GM18499 (cell line): ENCODE measurements around the gene NRF1.
"Not testable (repeated sequence)": the region's sequence is repeated elsewhere in the genome, so short reads cannot be mapped to it uniquely, and the experiment has no call there.

Source experiments
- ATAC-seq: cut with Tn5 transposase; IDR thresholded peaks from one replicate; pipeline ENCODE4 v1.9.1; 2021; ENCODE audit warnings: moderate number of reproducible peaks; ENCODE audit not compliant: insufficient read depth, unreplicated experiment

The NRF1 gene

DNA sequence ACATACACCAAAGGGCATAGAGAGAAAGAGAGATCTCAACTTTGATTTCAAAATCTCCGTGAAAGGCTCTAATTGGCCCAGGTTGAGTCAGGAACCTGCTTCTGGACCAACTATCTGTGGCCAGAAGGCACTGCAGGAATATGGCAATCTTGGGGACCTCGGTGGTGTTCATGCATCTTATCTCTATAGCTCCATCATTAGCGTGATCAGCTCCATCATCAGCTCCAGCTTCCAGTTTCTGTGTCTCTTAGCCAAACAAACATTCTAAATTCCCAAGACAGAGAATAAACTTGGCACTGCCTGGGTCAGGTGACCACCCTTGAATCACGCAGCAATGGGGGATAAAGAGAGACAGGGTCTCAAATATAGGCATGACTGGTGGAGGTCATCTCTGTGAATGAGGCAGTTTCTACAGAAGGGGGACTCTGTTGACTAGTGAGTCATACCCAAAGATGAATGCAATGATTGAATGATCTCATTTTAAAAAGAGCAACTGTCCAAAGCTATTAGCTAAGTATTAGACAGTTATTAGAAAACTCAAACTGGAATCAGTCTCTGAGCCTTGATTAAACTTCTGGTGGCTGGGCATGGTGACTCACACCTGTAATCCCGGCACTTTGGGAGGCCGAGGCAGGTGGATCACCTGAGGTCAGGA, 5.4 kb upstream of the NRF1 start:
- no peak for ATAC-seq

DNA sequence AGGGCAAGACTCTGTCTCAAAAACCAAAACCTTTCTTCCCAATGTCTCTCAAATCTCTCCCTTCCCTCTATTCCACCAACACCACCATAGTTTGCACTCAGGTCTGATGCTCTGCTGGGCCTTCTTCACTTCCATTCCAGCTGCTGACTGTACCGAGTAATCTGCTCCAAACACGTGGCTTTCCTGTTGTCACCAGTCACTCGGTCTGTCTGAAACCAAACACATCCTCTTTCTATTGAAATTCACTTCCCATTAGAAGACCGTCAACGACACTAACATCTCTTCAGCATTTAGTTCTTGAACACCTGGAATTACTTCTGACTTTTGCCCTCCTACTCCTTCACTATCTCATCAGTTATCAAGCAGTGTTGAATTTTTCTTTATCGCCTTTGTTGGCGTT, 4.7 kb upstream of the NRF1 start:
- no peak for ATAC-seq

DNA sequence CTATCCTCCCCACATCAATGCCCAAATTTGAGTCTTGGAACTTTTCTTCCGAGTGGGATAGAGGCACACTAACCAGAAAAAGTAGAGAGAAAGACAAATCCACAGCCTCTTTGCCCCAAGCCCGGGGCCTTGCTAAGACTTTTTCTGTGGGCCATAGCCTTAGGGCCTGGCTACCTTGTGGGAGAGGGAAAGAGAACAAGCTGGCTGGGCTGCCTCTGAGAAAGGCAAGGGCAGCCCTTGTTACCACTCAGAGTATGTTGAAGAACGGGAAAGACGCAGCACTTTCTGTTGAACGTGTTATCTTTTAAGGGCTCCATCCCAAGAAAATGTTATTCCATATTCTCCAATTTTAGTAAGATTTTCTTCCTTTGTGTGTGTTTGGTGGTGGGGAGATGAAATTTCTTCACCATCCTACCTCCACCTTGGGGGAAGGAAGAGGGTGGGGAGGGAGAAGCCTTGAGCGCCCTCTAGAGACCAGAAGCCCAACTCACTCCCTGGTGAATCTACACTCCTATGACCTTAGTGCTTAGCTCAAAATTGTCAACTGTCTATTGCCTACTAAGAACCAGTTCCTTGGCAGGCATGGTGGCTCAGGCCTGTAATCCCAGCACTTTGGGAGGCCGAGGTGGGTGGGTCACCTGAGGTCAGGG, 3.9 kb upstream of the NRF1 start:
- no peak for ATAC-seq

DNA sequence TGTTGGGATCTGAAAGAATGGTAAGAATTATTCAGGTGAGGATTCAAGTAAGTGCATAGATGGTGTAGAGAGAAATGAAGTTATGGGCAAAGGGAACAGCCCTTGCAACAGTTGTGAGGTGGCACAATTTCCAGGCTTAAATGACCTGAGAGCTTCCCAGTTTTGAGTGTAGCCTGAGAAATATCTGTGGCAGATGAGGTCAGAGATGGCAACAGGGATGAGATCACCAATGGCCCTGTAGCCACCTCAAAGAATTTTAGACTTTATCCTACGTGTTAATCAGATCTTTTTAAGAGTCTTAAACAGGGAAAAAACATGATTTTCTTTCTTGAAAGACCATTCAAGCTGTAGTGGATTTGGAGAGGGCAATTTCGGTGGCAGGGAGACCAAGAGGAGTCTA, 1.9 kb upstream of the NRF1 start:
- no peak for ATAC-seq

DNA sequence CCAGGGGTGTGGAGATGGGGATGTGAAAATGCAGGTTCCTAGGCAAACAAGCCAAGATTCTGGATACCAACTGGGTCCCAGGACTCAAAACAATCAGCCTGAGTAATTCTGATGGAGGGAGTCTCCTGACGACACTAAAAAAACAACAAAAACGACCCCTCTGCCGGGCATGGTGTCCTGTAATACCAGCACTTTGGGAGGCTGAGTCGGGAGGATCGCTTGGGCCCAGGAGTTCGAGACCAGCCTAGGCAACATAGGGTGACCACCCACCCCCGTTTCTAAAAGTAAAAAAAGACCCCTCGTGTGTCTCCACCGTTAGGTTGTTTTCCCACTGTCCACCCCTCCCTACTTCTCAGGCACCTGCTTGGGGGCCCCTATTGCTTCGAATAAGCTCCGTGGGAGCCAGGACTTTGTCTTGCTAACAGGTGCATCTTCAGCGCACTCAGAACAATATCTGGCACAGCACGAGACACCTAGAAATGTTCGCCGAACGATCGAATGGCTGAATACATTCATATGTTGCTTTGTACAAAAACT, 743 bp upstream of the NRF1 start:
- ATAC-seq: no peak

DNA sequence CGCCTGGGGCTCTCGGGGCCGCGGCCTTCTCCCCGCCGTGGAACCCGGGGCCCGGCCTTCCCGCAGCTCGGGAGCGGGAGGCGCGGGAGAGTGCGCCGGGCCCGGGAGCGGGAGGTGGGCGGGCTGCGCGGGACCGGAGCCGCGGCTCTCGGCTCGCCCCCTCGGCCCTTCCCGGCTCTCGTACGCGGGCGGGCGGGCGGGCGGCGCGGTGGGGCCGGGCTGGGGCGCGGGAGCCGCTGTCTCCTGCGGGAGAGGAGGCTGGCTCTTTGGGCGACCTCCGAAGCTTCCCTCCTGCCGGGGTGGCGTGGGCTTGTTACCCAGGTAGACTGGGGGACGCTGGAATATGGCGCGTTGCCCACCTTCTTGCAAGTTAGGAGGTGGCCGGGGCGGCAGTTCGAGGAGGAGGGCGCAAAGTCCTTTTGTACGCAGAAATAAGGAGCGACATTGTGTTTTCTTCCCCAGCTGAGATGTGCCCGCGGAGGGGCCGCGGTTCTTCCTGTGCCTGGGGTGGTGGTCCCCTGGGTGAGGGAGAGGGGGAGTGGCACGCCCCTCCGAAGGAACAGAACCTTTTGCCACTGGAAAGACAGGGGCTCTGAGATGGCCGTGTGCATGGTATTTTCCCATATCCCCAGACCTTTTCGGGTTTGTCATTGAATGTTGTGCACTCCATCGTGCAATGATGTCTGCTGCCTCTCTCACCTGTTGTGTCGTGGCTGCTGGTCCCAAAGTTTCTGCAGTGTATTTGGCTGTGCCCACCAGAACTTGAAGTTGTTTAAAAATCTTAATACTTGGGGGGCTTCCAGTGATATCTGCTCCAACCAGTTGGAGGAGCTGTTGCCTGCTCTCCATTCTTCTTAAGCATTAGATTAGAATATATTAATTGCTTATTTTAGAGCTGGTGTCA, 844 bp downstream of the NRF1 start:
- no peak for ATAC-seq

DNA sequence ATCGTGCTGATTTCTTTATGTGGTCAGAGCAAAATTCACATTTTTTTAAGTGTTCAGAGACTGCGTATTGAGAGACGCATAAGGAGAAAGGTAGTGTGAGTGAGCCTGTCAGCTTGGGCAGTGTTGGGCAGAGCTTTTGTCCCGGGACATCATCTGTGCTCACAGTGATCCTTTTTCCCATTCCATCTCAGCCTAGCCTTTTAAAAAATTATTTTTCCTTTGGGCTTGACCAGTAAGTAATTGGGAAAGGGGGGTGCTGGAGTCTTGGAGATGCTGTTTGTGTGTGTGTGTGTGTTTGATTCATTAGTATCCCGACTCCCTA, 1.5 kb downstream of the NRF1 start:
- ATAC-seq: no peak

DNA sequence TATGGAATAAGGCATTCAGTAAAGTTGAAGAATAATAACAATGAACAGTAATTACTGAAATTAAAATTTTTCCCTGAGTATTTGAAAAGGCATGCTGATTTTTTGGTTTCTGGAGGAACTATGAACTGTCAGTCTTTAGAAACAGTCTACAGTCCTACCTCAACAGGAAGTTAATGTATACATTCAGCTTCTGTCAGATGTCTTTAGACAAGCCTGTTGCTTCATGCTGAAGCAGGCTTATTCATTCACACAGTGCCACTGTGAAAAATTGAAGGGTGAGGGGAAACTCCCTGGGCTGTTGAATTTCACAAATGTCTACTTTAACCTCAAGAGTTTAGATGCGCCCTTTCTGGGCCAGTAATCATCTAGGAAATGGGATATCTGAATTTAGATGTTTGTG, 3.5 kb downstream of the NRF1 start:
- peak; percentile 42 for ATAC-seq

DNA sequence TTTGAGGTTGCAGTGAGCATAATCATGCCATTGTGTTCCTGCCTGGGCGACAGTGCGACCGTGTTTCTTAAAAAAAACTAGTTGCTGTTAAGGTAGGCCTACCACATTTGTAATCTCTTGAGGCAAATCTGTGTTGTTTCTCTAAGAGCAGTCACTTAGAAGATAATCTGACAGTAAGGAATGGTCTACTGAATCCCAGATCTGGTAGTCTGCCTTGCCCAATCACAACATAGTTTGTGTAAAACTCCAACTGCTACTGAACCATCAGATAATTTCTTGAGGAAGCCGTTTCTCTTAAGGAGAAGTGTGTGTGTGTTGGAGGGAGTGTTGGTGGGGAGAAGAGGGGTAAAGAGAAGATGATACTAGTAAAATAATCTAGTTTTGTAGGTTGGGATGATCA, 5.0 kb downstream of the NRF1 start:
- no peak for ATAC-seq

DNA sequence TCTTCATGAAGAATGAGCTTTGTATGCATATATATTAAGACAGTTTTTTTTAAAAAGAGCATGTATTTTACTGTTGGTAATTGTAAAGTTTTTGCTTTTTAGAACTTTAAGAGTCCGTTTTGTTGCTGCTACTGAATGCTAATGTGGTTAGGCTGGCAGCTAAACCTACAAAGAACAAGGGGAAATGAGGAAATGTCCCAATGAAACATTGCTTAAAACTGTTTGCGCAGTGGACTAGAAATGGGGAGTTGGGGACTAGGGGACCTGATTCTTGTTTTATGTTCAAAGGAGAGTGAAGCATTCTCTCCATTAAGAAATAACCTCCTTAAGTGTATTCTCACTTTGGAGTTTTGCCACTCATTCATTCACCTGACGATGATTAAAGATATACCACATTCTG, 5.7 kb downstream of the NRF1 start:
- no peak for ATAC-seq

DNA sequence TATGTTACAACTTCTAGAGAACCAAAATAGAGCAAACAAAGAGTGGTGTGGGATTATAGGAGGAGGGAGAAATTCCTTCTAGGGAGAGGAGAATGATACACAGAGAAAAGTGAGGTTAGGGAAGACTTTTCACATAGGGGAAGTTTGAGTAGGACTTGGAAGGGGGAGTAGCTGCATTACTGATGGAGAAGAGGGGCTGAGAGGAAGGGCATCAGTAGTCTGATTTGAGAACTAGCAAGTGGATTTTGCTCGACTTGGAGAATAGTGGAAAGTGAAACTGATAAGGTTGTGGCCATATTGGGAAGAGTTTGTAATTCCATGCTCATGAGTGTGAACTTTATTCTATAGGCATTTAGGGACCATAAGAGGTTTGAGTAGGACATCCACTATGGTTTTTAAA, 6.1 kb downstream of the NRF1 start:
- ATAC-seq: no peak

DNA sequence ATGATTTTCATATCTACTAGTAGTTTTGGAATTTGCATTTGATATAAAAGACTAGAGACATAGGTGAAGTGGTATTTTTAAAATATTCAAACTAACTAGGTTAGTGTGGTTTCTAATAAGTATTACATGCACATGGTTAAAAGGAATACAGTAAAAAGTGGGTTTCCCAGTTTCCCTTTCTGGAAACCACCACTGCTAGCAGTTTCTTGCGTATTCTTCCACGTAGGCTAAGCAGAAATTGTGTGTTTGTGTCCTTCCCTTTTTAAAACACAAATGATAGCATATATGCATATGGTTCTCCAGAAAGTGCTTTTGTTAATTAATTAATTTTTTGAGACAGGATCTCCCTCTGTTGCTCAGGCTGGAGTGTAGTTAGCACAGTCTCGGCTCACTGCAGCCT, 15.4 kb downstream of the NRF1 start:
- ATAC-seq: no peak

DNA sequence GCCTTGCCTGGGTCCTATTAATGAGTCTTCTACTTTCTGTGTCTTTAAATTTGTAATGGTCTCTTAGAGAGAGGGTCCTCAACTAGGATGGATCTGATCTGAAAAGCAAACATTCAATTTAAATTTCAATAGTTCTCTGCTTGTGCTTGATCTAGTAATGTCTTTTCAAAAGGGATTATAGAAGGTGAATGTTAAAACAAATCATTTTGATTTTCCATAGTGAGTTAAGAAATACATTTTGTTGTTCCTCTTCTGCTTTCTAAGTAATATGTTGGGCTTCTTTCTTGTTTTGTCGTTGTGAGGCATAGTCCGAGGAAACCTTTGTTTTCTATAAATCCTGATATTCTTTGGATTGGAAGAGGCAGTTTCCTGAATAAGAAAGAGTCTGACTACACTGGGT, 18.8 kb downstream of the NRF1 start:
- no peak for ATAC-seq

DNA sequence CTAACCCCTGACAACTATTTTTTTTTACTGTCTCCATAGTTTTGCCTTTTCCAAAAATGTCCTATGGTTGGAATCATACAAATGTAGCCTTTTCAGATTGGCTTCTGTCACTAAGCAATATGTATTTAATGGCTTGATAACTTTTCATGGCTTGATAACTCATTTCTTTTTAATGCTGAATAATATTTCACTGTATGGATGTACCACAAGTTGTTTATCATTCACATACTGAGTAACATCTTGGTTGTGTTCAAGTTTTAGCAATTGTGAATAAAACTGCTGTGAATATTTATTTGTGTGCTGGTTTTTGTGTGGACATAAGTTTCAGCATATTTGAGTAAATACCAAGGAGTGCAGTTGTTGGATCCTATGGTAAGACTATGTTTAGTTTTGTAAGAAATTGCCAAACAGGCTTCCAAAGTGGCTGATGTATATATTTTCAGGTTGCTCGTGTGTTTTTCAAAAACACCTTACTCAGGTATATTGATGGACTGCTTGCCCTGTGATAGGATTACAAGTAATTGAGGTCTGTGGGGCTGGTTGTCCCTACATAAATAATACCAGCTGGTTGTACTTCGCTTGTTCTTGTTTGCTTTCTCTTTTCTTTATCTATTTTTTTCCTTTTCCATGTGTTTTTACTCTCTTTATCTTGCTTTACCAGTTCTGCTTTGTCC, 23.0 kb downstream of the NRF1 start:
- ATAC-seq: no peak

DNA sequence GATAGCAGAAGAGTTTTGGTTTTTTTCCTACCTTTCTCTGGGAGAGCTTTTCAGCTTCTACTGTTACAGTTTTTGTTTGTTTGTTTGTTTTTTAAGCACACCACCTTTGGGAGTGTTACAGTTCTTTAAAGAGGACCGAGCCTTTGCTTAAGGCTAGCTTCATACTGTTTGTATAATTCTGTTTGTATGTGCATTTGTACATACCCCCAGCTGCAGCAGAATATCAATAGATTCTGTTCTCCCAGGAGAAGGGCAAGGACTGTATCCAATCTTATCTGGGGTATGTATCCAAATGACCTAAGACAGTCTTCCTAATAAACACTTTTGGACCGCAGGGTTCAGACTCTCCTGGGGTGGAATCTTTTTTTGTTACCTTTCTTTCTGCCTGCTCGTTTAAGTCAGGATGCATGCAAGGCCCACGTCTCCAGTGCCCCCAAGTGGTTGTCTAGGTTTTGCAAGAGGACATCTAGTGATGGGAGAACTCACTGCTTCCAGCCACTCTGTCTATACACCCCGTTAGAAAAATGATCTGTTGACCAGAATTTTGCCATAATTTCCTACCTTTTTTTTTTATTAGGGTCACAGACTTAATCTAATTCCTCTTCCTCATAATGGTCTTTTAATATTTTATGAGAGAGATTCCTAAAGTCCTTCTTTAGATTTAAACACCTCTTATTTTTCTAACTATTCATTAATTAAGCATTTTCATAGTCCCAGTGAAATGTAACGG, 23.9 kb downstream of the NRF1 start:
- no peak for ATAC-seq

DNA sequence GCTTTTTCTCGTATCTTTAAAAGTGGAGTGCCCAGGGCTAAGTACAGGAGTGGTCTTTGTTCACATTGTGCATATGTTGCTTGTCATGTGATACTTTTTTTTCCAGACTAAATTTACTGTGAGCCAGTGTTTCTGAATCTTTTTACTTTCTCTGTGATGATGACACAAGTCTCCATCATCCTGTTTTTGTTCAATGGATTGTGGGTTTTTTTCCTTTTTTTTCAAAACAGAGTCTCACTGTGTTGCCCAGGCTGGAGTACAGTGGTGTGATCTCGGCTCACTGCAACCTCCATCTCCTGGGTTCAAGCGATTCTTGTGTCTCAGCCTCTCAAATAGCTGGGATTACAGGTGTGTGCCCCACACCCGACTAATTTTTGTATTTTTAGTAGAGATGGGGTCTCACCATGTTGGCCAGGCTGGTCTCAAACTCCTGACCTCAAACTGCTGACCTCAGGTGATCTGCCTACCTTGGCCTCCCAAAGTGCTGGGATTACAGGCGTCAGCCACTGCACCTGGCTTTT, 24.6 kb downstream of the NRF1 start:
- ATAC-seq: not testable (repeated sequence)

DNA sequence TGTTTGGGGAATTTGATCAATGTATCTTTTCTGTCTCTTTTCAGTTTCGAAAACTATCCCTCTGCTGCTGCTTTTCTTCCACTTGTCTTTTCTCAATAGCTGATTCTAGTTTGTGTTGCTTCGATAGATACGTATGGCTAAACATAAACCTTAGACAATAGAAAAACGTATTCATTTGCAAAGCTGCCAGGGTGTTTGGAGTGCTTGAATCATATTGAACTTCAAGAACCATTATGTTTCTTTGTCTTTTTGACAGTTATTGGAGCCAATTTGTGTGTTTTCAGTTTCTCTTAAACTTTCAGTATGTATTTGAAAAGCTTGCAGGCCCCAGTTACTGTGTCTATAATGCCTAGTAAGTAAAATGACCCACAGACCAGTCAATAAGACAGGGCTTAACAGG, 25.1 kb downstream of the NRF1 start:
- ATAC-seq: no peak

DNA sequence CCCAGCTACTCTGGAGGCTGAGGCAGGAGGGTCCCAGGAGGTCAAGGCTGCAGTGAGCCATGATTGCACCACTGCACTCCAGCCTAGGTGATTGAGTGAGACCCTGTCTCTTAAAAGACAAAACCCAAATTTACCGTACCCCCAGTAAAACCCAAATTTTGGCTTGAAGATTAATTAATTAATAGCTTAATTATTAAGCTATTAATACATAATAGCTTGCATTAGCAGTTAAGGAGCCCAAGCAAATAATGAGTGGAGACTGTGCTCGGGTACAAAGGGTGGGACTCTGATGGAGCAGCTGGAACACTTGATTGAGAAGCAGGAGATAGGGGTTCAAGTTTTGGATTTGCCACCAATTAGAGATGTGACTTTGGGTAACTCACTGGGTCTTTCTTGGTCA, 28.9 kb downstream of the NRF1 start:
- ATAC-seq: no peak

DNA sequence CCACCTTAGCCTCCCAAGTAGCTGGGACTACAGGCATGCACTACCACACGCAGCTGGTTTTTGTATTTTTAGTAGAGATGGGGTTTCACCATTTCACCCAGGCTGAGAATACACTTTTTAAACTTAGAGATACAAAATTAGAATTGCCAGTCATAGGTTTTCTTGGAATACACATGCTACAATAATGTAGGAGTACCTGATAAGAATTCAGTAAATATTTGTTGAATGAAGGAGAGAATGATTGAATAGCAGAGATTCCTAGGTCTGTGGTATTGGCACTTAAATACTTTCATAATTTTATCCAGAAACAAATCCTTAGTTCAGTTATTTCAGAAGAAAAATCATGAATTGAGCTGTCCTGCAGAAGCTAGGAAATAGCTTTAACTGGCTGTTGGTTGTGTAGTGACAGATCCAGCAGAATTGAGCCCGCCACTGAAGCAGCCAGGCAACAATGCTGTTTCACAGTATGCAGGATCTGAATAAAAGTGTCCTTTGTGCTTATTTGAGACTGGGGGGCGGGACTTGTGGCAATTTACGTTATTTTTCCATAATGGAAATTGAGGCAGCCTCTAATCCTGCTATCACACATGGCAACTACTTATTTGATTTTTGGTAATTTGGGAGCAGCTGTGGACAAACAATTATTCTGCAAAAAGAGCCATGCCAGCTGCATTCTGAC, 31.5 kb downstream of the NRF1 start:
- ATAC-seq: no peak
